ENCODE measurements around the gene INPP5J.
"Not testable (repeated sequence)": the region's sequence is repeated elsewhere in the genome, so short reads cannot be mapped to it uniquely, and the experiment has no call there.

Gene INPP5J

GRCh38 chr22:31153357-31153756, 30.6 kb downstream of the INPP5J start:
- no peak for DNase-seq

GRCh38 chr22:31154975-31155374, 32.2 kb downstream of the INPP5J start:
- no peak for DNase-seq

- DNase-seq, result no peak
Observed at GRCh38 chr22:31155422-31155821, 32.7 kb downstream of the INPP5J start.

GRCh38 chr22:31160328-31160978, 37.7 kb downstream of the INPP5J start:
- no peak for DNase-seq

- DNase-seq, result no peak
Observed at GRCh38 chr22:31161386-31161785, 38.6 kb downstream of the INPP5J start.

DNA sequence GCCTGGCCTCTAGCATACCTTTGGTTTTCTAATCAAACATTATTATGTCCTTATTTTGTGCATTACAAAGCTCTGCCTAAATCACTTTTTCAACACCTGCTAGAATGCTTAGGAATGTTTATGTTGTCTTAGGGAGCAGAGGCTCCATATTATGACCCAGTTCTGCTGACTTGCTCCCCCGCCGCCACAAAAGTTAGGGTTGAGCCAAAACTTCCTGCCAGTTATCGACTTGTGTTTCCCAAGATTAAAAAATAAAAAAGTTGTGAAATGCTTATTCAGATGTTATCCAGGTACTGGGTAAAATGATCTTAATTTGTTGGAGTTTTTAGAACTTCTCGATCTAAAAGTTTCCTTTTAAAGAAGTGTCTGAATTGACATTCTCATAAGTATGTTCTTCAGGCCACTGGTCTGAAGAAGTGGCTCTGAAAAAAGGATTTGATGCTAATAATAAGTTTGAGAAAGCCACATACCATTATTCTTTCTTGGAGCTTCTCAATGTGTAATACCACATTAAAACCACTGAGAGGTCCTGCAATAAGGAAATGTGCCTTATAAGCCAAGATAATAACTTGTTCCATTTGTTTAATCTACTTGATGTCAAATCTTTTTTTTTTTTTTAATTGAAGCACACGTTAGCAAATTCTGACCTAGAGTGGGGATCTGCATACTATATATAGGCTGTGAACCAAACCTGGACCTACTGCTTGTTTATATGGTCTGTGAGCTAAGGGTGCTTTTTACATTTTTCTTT, 39.4 kb downstream of the INPP5J start:
- no peak for DNase-seq

- DNase-seq, result no peak
Observed at GRCh38 chr22:31170971-31171370, 48.2 kb downstream of the INPP5J start.

GRCh38 chr22:31171734-31172133, 49.0 kb downstream of the INPP5J start:
- not testable (repeated sequence) for DNase-seq

GRCh38 chr22:31173386-31174145, 50.8 kb downstream of the INPP5J start:
- no peak for DNase-seq

DNA sequence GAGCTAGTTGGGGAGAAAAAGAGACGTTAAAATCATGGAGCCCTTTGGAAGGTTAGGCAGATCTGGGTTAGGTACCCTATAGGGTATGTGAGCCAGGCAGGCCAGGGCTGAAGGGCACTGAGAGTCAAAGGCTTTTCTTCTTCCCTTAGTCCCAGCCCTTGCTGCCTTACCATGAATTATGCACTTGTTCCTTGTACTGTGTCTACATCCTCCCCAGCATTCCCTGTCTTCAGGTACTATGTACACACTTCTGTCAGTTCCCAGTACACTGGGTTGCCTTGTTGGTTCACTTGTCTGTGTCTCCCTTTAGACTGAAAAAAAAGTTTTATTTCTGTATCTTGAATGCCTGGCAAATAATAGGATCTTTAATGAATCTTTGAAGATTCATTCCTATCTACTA, 54.2 kb downstream of the INPP5J start:
- no peak for DNase-seq

DNA sequence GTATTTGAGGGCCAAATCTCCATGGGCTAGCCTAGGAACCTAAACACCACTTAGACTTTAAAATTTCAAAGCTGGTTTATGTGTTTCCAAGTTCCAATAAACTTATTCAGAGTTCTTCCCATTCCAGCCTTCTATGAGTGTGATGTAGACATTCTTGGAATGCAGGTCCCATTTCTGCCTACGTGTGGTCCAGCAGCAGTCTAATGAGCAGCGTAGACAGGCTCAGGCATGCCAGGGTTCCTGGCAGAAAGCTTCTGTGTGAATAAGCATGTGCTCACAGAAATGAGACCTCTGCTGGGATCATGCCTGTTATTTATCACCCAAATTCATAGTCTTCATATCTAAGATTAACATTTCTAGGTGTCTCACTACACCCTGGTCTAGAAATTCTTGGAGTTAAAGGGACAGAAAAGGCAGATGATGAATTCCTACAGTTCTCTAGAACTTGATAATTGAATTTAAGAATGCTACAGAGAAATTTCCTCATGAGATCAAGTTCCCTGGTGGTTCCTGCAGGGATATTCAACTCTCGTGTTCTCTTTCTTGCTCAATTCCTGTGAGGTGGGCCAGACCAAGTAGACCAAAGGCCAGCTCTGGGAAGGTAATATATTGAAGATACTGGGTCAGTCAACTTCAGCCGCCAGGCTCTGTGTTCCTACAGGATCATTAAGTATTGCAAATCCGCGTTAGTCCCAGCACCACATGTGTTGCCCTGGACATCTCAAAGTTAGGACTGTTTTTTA, 54.8 kb downstream of the INPP5J start:
- no peak for DNase-seq

GRCh38 chr22:31178859-31179258, 56.1 kb downstream of the INPP5J start:
- DNase-seq, result no peak

- no peak for DNase-seq
Observed at GRCh38 chr22:31179345-31179744, 56.6 kb downstream of the INPP5J start.

GRCh38 chr22:31184015-31184414, 61.2 kb downstream of the INPP5J start:
- DNase-seq, result no peak

Measured in right forelimb (tissue), 1 donor.